ENCODE results near the gene RFC2.
"Not testable (repeated sequence)": the region's sequence is repeated elsewhere in the genome, so short reads cannot be mapped to it uniquely, and the experiment has no call there.

The RFC2 gene

GRCh38 chr7:74269757-74270277, 15.6 kb upstream of the RFC2 start:
- Mint-ChIP-seq H3K9me3 (no peaks in the 10 kb centered on the region), H3K27me3 (peaks cover 5% of the 10 kb centered on the region), H3K4me3 (peak overlapping the region; percentile 71), H3K27ac (peak overlapping the region; percentile 41), H3K4me1 (ENCODE audit: low read depth) (peaks cover 40% of the 10 kb centered on the region), H3K36me3 (ENCODE audit: low read depth) (no peaks in the 10 kb centered on the region)
- intact Hi-C loops (cut with micrococcal nuclease): no loop called here

DNA sequence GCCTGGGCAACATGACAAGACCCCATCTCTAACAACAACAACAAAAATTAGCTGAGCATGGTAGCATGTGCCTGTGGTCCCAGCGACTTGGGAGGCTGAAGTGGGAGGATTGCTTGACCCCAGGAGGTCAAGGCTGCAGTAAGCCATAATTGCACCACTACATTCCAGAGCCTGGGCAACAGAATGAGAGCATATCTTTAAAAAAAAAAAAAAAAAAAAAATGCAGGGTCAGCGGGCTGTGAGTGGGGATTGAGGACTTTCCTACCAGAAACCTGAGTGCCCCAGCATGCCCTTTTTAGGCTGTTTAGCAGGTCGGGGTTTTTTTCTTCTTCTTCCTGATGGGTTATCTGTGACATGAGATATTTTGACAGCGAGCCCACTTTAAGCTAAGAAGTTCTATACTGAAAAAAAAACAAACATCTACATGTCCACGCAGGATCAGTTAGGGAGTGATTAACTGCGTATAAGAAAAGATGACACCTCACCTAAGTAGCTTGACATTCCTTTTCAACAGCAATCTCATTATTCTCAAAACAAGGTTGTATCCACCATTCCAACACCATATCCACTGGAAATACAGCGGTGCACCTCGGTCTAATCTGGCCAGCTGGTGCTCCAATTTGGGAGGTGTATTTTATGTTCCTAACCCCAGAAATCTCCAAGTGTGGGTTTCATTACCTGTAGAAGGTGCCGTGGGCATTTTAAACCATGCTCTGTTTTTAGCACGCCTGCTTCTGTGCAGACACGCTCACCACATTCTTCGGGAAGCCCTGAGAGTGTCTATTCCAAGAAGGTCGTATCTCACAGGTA, 13.8 kb upstream of the RFC2 start:
- no peak overlapping the region for H3K4me3 Mint-ChIP-seq
- H3K4me1 Mint-ChIP-seq (ENCODE audit: low read depth): peaks cover 28% of the 10 kb centered on the region
- H3K27ac Mint-ChIP-seq: no peak overlapping the region
- H3K27me3 Mint-ChIP-seq: peaks cover 5% of the 10 kb centered on the region
- intact Hi-C loops (cut with micrococcal nuclease): no loop called here
- H3K36me3 Mint-ChIP-seq (ENCODE audit: low read depth): no peaks in the 10 kb centered on the region
- H3K9me3 Mint-ChIP-seq: no peaks in the 10 kb centered on the region

DNA sequence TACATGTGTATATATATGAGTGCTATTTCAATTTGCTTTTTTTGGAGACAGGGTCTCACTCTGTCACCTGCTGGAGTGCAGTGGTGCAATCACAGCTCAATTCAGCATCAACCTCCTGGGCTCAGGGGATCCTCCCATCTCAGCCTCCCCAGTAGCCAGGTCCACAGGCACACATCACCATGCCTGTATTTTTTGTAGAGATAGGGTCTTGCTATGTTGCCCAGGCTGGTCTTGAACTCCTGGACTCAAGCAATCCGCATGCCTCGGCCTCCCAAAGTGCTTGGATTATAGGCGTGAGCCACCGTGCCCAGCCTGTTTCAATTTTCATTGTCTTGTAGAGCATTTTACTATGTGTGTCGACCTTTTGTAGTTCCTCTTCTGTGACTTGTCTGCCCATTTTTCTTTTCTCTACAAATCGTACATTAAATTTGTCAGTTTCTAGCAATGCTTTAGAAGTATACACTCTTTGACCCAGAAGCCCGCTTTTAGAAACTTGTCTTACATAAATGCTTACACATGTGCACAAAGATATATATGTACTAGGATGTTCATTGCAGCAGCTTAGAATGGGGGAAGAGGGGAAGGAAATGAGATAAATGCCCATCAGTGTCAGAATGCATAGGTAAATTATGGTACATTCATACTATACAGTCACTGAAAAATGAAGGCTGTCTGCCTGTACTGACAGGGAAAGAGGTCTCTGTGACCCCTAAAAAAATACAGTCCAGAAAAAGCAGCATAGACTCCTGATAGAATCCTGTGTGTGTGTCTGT, 12.2 kb upstream of the RFC2 start:
- Mint-ChIP-seq H3K27me3 (peaks cover 5% of the 10 kb centered on the region), H3K36me3 (ENCODE audit: low read depth) (no peaks in the 10 kb centered on the region), H3K27ac (no peak overlapping the region), H3K4me3 (no peak overlapping the region), H3K4me1 (ENCODE audit: low read depth) (peaks cover 13% of the 10 kb centered on the region), H3K9me3 (no peaks in the 10 kb centered on the region)
- intact Hi-C loops (cut with micrococcal nuclease): no loop called here

DNA sequence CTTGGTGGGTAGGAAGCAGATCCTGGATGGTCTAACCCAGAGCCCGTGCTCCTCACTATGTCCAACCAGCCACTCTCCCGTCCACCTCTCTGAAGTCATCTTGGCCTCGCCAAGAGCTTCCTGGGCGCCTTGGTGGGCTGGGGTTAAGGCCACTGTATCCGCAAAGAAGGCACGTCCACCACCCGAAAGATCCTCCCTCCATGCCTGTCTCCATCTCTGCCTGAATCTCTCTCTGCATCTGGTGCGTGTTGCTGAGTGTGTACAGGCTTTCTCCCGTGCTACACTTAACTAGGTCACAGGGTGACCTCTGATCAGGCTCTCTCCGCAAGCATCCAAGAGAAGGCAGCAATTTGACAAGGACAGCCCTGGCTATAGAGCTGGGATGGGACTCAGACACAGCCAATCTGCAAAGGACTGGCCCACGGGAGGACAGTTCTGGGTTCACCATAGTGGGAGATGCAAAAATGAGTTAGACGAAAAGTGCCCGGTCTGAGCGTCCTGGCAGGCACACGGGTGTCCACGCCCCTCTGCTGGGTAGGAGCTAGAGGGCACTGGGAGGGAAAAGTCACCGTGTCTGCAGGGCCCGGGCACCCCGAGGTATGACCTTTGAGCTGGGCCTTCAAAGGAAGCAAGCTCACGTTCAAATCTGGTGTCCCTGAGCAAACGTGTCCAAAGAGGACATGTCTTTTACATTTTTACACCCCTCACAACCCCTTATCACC, 9.4 kb upstream of the RFC2 start:
- H3K27ac Mint-ChIP-seq: no peak overlapping the region
- no peaks in the 10 kb centered on the region for H3K36me3 Mint-ChIP-seq (ENCODE audit: low read depth)
- intact Hi-C loops (cut with micrococcal nuclease): no loop called here
- peaks cover 7% of the 10 kb centered on the region for H3K4me1 Mint-ChIP-seq (ENCODE audit: low read depth)
- H3K27me3 Mint-ChIP-seq: no peaks in the 10 kb centered on the region
- no peak overlapping the region for H3K4me3 Mint-ChIP-seq
- no peaks in the 10 kb centered on the region for H3K9me3 Mint-ChIP-seq

GRCh38 chr7:74262639-74263398, 8.6 kb upstream of the RFC2 start:
- intact Hi-C loops (cut with micrococcal nuclease): no loop called here
- Mint-ChIP-seq H3K27ac (no peak overlapping the region), H3K4me1 (ENCODE audit: low read depth) (peaks cover 7% of the 10 kb centered on the region), H3K9me3 (no peaks in the 10 kb centered on the region), H3K4me3 (no peak overlapping the region), H3K27me3 (no peaks in the 10 kb centered on the region), H3K36me3 (ENCODE audit: low read depth) (no peaks in the 10 kb centered on the region)

DNA sequence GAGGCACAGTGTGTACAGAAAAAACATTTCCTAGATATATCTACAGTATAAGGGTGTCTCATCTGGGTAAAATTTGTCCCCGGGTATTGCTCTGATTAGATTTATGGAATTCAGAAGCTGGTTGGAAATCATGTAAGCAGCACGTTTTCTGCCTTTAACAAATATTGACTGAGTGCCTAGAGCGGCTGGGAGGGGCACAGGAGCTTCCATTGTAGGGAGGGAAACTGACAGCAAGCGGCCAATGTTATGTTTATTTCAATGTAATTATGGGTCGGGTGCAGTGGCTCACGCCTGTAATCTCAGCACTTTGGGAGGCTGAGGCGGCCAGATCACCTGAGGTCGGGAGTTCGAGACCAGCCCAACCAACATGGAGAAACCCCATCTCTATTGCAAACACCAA, 4.4 kb upstream of the RFC2 start:
- H3K36me3 Mint-ChIP-seq (ENCODE audit: low read depth): peaks cover 10% of the 10 kb centered on the region
- no peaks in the 10 kb centered on the region for H3K27me3 Mint-ChIP-seq
- H3K4me1 Mint-ChIP-seq (ENCODE audit: low read depth): peaks cover 26% of the 10 kb centered on the region
- intact Hi-C loops (cut with micrococcal nuclease): no loop called here
- no peak overlapping the region for H3K27ac Mint-ChIP-seq
- H3K4me3 Mint-ChIP-seq: no peak overlapping the region
- H3K9me3 Mint-ChIP-seq: no peaks in the 10 kb centered on the region

DNA sequence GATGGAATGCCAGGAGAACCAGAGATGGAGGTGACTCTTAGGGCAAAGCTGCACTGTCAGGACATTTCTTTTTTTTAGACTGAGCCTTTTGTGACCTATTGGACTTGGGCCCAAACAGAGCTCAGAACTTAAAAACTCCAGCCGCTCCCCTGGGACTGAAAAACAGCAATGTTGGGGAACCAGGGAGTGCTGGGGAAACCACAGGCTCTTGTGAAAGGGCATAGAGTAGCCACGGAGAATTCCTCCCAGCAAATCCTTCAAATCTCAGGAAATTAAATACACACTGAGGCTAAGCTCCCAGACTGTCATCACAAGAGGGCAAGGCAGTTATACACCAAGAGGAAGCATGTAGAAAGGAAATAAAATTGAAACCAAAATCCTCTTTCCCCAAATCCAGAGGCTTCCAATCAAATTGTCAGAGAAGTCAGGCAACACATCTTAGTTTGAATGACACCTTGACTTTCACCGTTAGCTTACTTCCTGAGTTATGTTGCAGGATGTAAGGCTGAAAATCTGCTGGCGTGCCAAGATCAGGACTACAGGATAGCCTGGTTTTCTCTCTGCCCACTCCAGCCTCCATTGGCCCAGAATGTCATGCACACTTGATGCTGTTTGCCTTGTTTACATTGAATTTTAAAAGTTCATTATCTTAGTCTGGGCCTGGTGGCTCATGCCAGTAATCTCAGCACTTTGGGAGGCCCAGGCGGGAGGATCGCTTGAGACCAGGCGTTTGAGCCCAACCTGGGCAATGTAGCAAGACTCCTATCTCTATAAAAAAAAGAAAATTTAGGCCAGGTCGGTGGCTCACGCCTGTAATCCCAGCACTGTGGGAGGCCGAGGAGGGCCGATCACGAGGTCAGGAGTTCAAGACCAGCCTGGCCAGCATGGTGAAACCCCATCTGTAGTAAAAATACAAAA, 2.6 kb upstream of the RFC2 start:
- H3K4me1 Mint-ChIP-seq (ENCODE audit: low read depth): peaks cover 40% of the 10 kb centered on the region
- H3K36me3 Mint-ChIP-seq (ENCODE audit: low read depth): peaks cover 17% of the 10 kb centered on the region
- H3K9me3 Mint-ChIP-seq: no peaks in the 10 kb centered on the region
- H3K4me3 Mint-ChIP-seq: no peak overlapping the region
- no peaks in the 10 kb centered on the region for H3K27me3 Mint-ChIP-seq
- intact Hi-C loops (cut with micrococcal nuclease): loop anchor here (1.0 kb wide), 1 partner anchor 33 kb away; the partner anchor contains the start of gene CLIP2
- H3K27ac Mint-ChIP-seq: peak overlapping the region; percentile 98

DNA sequence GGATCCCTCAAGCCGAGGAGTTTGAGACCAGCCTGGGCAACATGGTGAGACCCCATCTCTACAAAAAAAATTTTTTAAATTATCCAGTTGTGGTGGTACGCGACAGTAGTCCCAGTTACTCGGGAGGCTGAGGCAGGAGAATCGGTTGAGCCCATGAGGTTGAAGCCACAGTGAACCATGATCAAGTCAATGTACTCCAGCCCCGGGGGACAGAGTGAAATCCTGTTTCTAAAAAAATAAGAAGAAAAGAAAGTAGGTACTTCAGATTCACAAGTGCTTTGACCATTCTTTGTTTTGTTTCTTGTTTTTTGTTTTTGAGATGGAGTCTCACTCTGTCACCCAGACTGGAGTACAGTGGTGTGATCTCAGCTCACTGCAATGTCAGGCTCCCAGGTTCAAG, 1.3 kb upstream of the RFC2 start:
- H3K36me3 Mint-ChIP-seq (ENCODE audit: low read depth): peaks cover 29% of the 10 kb centered on the region
- intact Hi-C loops (cut with micrococcal nuclease): loop anchor here (2.0 kb wide), 1 partner anchor 17 kb away; no protein-coding TSS in a partner anchor
- peak overlapping the region; percentile 98 for H3K27ac Mint-ChIP-seq
- peaks cover 43% of the 10 kb centered on the region for H3K4me1 Mint-ChIP-seq (ENCODE audit: low read depth)
- peak overlapping the region; percentile 42 for H3K4me3 Mint-ChIP-seq
- not testable (repeated sequence) for H3K27me3 Mint-ChIP-seq, H3K9me3 Mint-ChIP-seq

DNA sequence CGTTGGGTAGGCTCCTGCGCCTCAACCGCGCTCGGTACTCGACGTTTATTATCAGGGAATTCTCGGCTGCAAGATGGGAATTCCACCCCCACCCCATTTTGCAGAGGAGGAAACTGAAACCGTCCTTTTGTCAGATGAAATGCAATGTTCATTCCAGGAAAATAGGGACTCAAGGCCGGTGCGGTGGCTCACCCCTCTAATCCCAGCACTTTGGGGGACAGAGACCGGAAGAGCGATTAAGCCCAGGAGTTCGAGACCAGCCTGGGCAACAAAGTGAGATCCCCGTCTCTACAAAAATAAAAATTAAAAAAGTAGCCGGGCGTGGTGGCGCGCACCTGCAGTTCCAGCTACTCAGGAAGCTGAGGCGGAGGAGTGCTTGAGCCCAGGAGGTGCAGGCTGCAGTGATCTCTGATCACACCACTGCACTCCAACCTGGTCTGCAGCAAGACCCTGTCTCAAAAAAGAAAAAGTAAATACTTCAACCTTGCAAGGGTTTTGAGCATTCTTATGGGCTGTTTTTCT, 720 bp upstream of the RFC2 start:
- H3K9me3 Mint-ChIP-seq: no peaks in the 10 kb centered on the region
- no peaks in the 10 kb centered on the region for H3K27me3 Mint-ChIP-seq
- H3K4me1 Mint-ChIP-seq (ENCODE audit: low read depth): peaks cover 46% of the 10 kb centered on the region
- H3K36me3 Mint-ChIP-seq (ENCODE audit: low read depth): peaks cover 34% of the 10 kb centered on the region
- intact Hi-C loops (cut with micrococcal nuclease): loop anchor here (2.0 to 5.0 kb wide), 2 partner anchors 18 to 48 kb away; no protein-coding TSS in a partner anchor
- peak overlapping the region; percentile 98 for H3K27ac Mint-ChIP-seq
- H3K4me3 Mint-ChIP-seq: peak overlapping the region; percentile 99

DNA sequence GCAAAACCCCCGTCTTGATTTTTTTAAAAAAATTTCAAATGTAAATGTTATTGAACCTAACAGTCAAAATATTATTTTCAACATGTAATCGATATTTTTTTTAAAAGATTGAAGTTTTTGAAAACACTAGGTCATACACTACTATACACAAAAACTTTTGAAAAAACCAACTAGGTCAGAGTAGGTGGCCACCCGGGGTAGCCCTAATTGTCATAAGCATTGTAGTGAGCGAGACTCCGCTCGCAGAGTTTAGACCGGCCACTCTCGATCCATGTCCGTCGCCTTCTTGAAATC, 417 bp downstream of the RFC2 start:
- Mint-ChIP-seq H3K27me3 (no peaks in the 10 kb centered on the region), H3K4me3 (peak overlapping the region; percentile 99), H3K27ac (peak overlapping the region; percentile 98), H3K9me3 (no peaks in the 10 kb centered on the region), H3K4me1 (ENCODE audit: low read depth) (peaks cover 46% of the 10 kb centered on the region), H3K36me3 (ENCODE audit: low read depth) (peaks cover 45% of the 10 kb centered on the region)
- intact Hi-C loops (cut with micrococcal nuclease): loop anchor here (2.0 to 5.0 kb wide), 2 partner anchors 19 to 46 kb away; no protein-coding TSS in a partner anchor

- Mint-ChIP-seq H3K36me3 (ENCODE audit: low read depth) (peaks cover 50% of the 10 kb centered on the region), H3K4me1 (ENCODE audit: low read depth) (peaks cover 46% of the 10 kb centered on the region), H3K4me3 (peak overlapping the region; percentile 99), H3K9me3 (no peaks in the 10 kb centered on the region), H3K27me3 (no peaks in the 10 kb centered on the region), H3K27ac (peak overlapping the region; percentile 98)
- intact Hi-C loops (cut with micrococcal nuclease): loop anchor here (5.0 kb wide), 1 partner anchor 46 kb away; no protein-coding TSS in a partner anchor
Measured at GRCh38 chr7:74253331-74253730, 868 bp downstream of the RFC2 start.

GRCh38 chr7:74252893-74253292, 1.3 kb downstream of the RFC2 start:
- H3K27me3 Mint-ChIP-seq: no peaks in the 10 kb centered on the region
- peaks cover 54% of the 10 kb centered on the region for H3K36me3 Mint-ChIP-seq (ENCODE audit: low read depth)
- no peaks in the 10 kb centered on the region for H3K9me3 Mint-ChIP-seq
- intact Hi-C loops (cut with micrococcal nuclease): loop anchor here (5.0 kb wide), 1 partner anchor 46 kb away; no protein-coding TSS in a partner anchor
- peaks cover 46% of the 10 kb centered on the region for H3K4me1 Mint-ChIP-seq (ENCODE audit: low read depth)
- no peak overlapping the region for H3K4me3 Mint-ChIP-seq
- peak overlapping the region; percentile 98 for H3K27ac Mint-ChIP-seq
